B cell (primary cell): Measurements from ENCODE around the gene TRA2A. TPM values are rescaled to one million over a fixed set of nuclear protein-coding genes. Genes with fewer than 3 reads are reported as not detected.

Experiments
- ATAC-seq: fragments of 200-7000 bp; cut with Tn5 transposase; one replicate; pipeline ENCODE4 v1.10.0; 2021; ENCODE audit warnings: low read depth, mild to moderate bottlenecking, moderate number of reproducible peaks, moderate library complexity
- CTCF ChIA-PET: fragments of 350-600 bp; sonication (Branson Sonifier 250); formaldehyde crosslinking; loops from one replicate; lab custom pipeline; 2021; ENCODE audit warnings: antibody characterized with exemption, inconsistent platforms; lab: Charles Lee
- POLR2A ChIA-PET: fragments of 350-600 bp; sonication (Branson Sonifier 250); formaldehyde crosslinking; loops from one replicate; lab custom pipeline; 2021; ENCODE audit warnings: antibody characterized with exemption; lab: Charles Lee
- DNase-seq: peaks from one replicate; pipeline ENCODE4 v3.0.0; 2013
- H2AFZ ChIP-seq: 2 replicates; pipeline ENCODE4 v1.6.1; 2012; ENCODE audit warnings: mild to moderate bottlenecking, low read depth, low read length; ENCODE audit not compliant: insufficient read depth, poor library complexity, severe bottlenecking
- H3K27ac ChIP-seq, 2 donors: 1 replicate in 1 of 2; 2 replicates in 1 of 2; pipeline ENCODE4 v1.5.1; 2012 to 2013; ENCODE audit warnings: low read length in 2 of 2, mild to moderate bottlenecking in 2 of 2, moderate library complexity in 1 of 2
- H3K27me3 ChIP-seq, 4 experiments: fragments of 200-600 bp in 1 of 4; sonication (generic) in 1 of 4; replicated peaks in 1 of 4; 1 replicate in 2 of 4; 2 replicates in 2 of 4; pipeline versions ENCODE4 v1.6.1 to v1.7.0; 2013 to 2016; ENCODE audit warnings: low read length in 3 of 4, mild to moderate bottlenecking in 2 of 4, mixed read lengths in 1 of 4, moderate library complexity in 1 of 4; ENCODE audit not compliant: insufficient read depth in 4 of 4, control insufficient read depth in 3 of 4; ENCODE audit errors: control extremely low read depth in 1 of 4
- H3K36me3 ChIP-seq, 2 experiments: replicated peaks in 1 of 2; 1 replicate in 1 of 2; 2 replicates in 1 of 2; pipeline versions ENCODE4 v1.6.1 to v1.7.1; 2013; ENCODE audit warnings: low read length in 1 of 2; ENCODE audit not compliant: insufficient read depth in 2 of 2, control insufficient read depth in 1 of 2; ENCODE audit errors: control extremely low read depth in 1 of 2, extremely low read depth in 1 of 2
- H3K4me1 ChIP-seq, 2 donors: fragments of 200-600 bp in 1 of 2; sonication (generic) in 1 of 2; 1 replicate in 1 of 2; 2 replicates in 1 of 2; pipeline versions ENCODE4 v1.5.1 to v1.6.1; 2013 to 2017; ENCODE audit warnings: low read length in 2 of 2; ENCODE audit not compliant: control insufficient read depth in 2 of 2, insufficient read depth in 2 of 2
- H3K4me2 ChIP-seq: replicated peaks from 2 replicates; pipeline ENCODE3; 2012; ENCODE audit warnings: mild to moderate bottlenecking, low read depth, low read length; ENCODE audit not compliant: poor library complexity, severe bottlenecking
- H3K4me3 ChIP-seq, 5 experiments: fragments of 200-600 bp in 1 of 5; sonication (generic) in 1 of 5; 1 replicate in 3 of 5; 2 replicates in 2 of 5; pipeline versions ENCODE4 v1.5.1 to v1.7.0; 2011 to 2016; ENCODE audit warnings: low read length in 4 of 5, mild to moderate bottlenecking in 4 of 5, low read depth in 2 of 5, control low read depth in 1 of 5, moderate library complexity in 1 of 5; ENCODE audit not compliant: insufficient read depth in 1 of 5; ENCODE audit errors: control extremely low read depth in 1 of 5, extremely low read depth in 1 of 5
- H3K79me2 ChIP-seq: fragments of 200-600 bp; sonication (generic); one replicate; pipeline ENCODE4 v1.6.0; 2016; ENCODE audit warnings: low read length; ENCODE audit not compliant: control insufficient read depth, insufficient read depth
- H3K9ac ChIP-seq: fragments of 200-600 bp; sonication (generic); 2 replicates; pipeline ENCODE4 v1.6.1; 2017; ENCODE audit warnings: mild to moderate bottlenecking, low read length, moderate library complexity
- H3K9me3 ChIP-seq, 3 donors: one replicate each; pipeline versions ENCODE4 v1.6.1 to v1.7.1; 2013; ENCODE audit warnings: low read length in 2 of 3; ENCODE audit not compliant: control insufficient read depth in 2 of 3, insufficient read depth in 1 of 3; ENCODE audit errors: control extremely low read depth in 1 of 3
- H4K20me1 ChIP-seq: 2 replicates; pipeline ENCODE4 v1.6.0; 2012; ENCODE audit warnings: mild to moderate bottlenecking, low read length; ENCODE audit not compliant: insufficient read depth, control insufficient read depth, poor library complexity, severe bottlenecking
- H3K27ac Mint-ChIP-seq: one replicate; pipeline ENCODE4 v1.8.0; 2021; ENCODE audit warnings: mixed read lengths
- H3K27me3 Mint-ChIP-seq: one replicate; pipeline ENCODE4 v1.8.0; 2021; ENCODE audit warnings: mixed read lengths
- H3K4me1 Mint-ChIP-seq: one replicate; pipeline ENCODE4 v1.8.0; 2021; ENCODE audit warnings: mixed read lengths
- H3K4me3 Mint-ChIP-seq: one replicate; pipeline ENCODE4 v1.8.0; 2021; ENCODE audit warnings: mixed read lengths
- H3K9me3 Mint-ChIP-seq: one replicate; pipeline ENCODE4 v1.8.0; 2022; ENCODE audit warnings: mixed read lengths; ENCODE audit not compliant: insufficient read depth
- EZH2 ChIP-seq: IDR thresholded peaks from 2 replicates; pipeline ENCODE4 v1.6.1; 2012; ENCODE audit warnings: borderline replicate concordance, low read depth, mild to moderate bottlenecking, moderate library complexity, low read length; ENCODE audit not compliant: insufficient read depth, poor library complexity, severe bottlenecking
- WGBS: methylation state at CpG from one replicate; pipeline ENCODE4 v1.1.5; 2013; ENCODE audit warnings: missing lambda C conversion rate; ENCODE audit not compliant: insufficient coverage; 5-methylcytosine and 5-hydroxymethylcytosine counted together
- intact Hi-C: fragments of 100-400 bp; cut with micrococcal nuclease; formaldehyde crosslinking; loops from one replicate; pipeline ENCODE4 v1.10.0; 2022
- polyA plus RNA-seq: library from polyadenylated mRNA; depleted of rRNA; stranded (reverse); fragments of >200 nt; gene quantifications from 2 replicates; pipeline ENCODE4 v1.2.3, GENCODE V29; 2012
- total RNA-seq, 2 donors: library from RNA; stranded (reverse); fragments of 120-200 nt in 1 of 2; gene quantifications; 1 replicate in 1 of 2; 2 replicates in 1 of 2; pipeline versions ENCODE4 v1.2.3 to v1.2.4, GENCODE V29; 2013 to 2022
- TF ChIP-seq, protein P1 (sequence below): fragments of 200-600 bp; IDR thresholded peaks from one replicate; pipeline ENCODE4 v1.8.0; 2022; ENCODE audit warnings: antibody characterized with exemption, mild to moderate bottlenecking

Gene TRA2A
- total and polyA plus RNA-seq, 2 donors (not counting 1 experiment from before 2014, with no cell fraction given) = 107 to 173 TPM

DNA sequence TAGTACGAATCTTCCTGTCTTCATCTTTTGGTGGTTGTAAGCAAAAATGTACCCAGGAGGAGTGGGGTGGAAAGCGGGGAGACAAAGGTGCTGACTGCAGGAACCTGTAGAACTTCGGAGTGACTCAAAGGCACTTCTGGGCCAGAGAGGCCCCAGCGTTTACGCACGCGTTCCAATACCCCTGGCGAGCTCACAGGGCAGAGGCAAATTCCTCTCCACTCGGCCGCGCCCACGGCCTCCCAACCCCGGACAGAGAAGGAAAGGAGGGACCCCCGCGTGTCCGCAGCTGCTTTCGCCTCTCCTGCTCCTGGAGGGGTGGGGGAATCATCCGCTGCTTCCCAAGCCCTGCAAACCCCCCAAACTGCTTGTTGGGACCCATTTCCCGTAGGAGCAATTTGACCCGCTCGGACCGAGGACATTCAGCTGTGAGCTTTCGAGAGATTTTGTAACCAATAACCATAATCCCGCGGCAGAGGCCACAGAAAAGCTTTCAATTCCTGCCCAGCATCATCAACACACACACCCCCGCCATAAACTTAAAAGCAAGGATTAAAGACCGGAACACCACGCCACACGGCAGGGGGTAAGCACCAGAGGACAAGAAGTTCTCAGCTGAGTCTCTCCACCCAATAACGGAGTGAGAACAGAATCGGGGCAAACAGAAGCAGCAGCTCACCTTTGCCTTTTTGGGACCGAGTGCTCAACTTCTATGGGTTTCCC is 63.8 kb downstream of the TRA2A start:
- WGBS = 3% methylated on average over 27 of the region's 32 CpGs
- Histone ChIP-seq H2AFZ (peak overlapping the region; percentile 72), H4K20me1 (peaks cover 8% of the 10 kb centered on the region), H3K4me1 (peaks cover 43 to 49% of the 10 kb centered on the region in 2 donors), H3K4me2 (peak overlapping the region; percentile 89), H3K4me3 (peak overlapping the region; percentile 36 to 86 (median 53)), H3K9me3 (peaks cover 0 to 29% (median 4%) of the 10 kb centered on the region in 3 donors), H3K9ac (peak overlapping the region; percentile 59), H3K27me3 (peaks cover 0 to 71% (median 60%) of the 10 kb centered on the region in 4 experiments), H3K36me3 (peaks cover 0 to 1% of the 10 kb centered on the region in 2 experiments), H3K79me2 (no peaks in the 10 kb centered on the region), H3K27ac (no peak overlapping the region)
- peak overlapping the region; percentile 80 for H3K4me3 Mint-ChIP-seq
- H3K27ac Mint-ChIP-seq = peak overlapping the region; percentile 54
- no peaks in the 10 kb centered on the region for H3K9me3 Mint-ChIP-seq
- ChIA-PET CTCF (interaction anchor here (1.5 to 2.1 kb wide), 2 partner anchors 55 to 123 kb away, joined by 3 to 5 read pairs; no protein-coding TSS in a partner anchor), POLR2A (interaction anchor here (0.9 kb wide), 1 partner anchor 77 kb away, joined by 4 read pairs; no protein-coding TSS in a partner anchor)
- intact Hi-C loops = no loop called here
- H3K4me1 Mint-ChIP-seq = peaks cover 38% of the 10 kb centered on the region
- H3K27me3 Mint-ChIP-seq = peaks cover 48% of the 10 kb centered on the region
- ATAC-seq = peak; percentile 12
- TF ChIP-seq EZH2 = peak; percentile 22
- TF ChIP-seq, protein P1, sequence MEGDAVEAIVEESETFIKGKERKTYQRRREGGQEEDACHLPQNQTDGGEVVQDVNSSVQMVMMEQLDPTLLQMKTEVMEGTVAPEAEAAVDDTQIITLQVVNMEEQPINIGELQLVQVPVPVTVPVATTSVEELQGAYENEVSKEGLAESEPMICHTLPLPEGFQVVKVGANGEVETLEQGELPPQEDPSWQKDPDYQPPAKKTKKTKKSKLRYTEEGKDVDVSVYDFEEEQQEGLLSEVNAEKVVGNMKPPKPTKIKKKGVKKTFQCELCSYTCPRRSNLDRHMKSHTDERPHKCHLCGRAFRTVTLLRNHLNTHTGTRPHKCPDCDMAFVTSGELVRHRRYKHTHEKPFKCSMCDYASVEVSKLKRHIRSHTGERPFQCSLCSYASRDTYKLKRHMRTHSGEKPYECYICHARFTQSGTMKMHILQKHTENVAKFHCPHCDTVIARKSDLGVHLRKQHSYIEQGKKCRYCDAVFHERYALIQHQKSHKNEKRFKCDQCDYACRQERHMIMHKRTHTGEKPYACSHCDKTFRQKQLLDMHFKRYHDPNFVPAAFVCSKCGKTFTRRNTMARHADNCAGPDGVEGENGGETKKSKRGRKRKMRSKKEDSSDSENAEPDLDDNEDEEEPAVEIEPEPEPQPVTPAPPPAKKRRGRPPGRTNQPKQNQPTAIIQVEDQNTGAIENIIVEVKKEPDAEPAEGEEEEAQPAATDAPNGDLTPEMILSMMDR = no peak
- peak; percentile 68 for DNase-seq
